ENCODE data around the gene SLC22A16.

GRCh38 chr6:110432285-110432900, 44.0 kb downstream of the SLC22A16 start:
- TF ChIP-seq, protein P1, sequence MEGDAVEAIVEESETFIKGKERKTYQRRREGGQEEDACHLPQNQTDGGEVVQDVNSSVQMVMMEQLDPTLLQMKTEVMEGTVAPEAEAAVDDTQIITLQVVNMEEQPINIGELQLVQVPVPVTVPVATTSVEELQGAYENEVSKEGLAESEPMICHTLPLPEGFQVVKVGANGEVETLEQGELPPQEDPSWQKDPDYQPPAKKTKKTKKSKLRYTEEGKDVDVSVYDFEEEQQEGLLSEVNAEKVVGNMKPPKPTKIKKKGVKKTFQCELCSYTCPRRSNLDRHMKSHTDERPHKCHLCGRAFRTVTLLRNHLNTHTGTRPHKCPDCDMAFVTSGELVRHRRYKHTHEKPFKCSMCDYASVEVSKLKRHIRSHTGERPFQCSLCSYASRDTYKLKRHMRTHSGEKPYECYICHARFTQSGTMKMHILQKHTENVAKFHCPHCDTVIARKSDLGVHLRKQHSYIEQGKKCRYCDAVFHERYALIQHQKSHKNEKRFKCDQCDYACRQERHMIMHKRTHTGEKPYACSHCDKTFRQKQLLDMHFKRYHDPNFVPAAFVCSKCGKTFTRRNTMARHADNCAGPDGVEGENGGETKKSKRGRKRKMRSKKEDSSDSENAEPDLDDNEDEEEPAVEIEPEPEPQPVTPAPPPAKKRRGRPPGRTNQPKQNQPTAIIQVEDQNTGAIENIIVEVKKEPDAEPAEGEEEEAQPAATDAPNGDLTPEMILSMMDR (IDR thresholded peaks at IDR 0.05): no peak
- no peak for TF ChIP-seq POLR2A (IDR thresholded peaks at IDR 0.05)
